ENCODE measurements around the gene TDRD10.

TDRD10 gene

DNA sequence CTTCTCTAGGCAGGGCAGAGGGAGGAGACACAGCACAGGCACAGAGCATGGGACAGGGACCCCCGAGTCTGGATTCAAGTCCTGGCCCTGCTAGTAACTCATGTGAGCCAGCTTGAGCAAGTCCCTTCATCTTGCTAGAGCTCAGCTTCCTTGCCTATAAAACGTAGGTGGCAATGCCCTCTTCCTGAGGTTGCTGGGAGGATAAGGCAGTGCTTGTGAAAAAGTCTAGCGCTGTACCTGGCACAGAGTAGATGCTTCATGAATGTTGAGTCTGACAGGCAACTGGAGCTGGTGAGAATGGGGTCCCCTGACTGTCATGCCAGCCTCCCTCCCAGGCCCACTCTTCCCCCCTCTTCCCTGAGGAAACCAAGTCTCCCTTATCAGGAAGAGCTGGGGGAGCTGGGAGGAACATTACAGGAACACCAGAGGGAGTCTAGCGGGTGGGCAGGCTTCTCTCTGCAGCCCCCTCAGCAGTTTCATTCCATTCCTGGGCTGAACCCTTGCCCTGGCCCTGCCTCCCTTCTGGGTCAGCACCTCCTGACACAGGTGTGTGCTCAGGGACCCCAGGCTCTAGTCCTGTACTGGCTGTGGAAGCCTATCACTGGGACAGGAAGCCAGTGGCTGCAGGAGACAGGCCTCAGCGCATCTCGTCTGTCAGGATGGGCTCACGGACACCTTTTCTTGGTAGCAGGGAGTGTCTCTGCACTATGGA is 75.5 kb downstream of the TDRD10 start:
- no peak for DNase-seq (ENCODE audit: low read depth, low spot score)

DNA sequence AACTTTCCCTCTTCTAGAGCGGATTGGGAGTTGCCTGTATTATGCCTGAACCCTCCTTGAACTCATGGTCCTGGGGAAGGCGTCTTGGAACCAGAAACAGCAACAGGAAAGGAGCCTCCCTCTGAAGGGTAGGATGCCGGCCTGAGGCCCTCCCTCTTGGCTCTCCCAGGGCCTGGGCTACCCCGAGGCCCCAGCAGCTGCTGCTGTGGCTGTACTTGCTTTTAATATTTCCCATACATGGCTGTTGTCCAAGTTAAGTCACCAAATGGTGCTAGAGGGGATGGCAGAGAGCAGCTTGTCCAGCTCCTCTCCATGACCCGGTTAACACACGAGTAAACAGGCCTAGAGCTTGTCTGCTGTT is 76.0 kb downstream of the TDRD10 start:
- no peak for DNase-seq (ENCODE audit: low read depth, low spot score)

GRCh38 chr1:154579374-154579773 is 77.4 kb downstream of the TDRD10 start:
- no peak for DNase-seq (ENCODE audit: low read depth, low spot score)

GRCh38 chr1:154581766-154582165 is 79.7 kb downstream of the TDRD10 start:
- no peak for DNase-seq (ENCODE audit: low read depth, low spot score)

- DNase-seq (ENCODE audit: low read depth, low spot score) = no peak
Observed at GRCh38 chr1:154582885-154583284, 80.9 kb downstream of the TDRD10 start.

- peak; percentile 42 for DNase-seq (ENCODE audit: low read depth, low spot score)
Observed at GRCh38 chr1:154583773-154584172, 81.8 kb downstream of the TDRD10 start.

GRCh38 chr1:154584267-154584994 is 82.4 kb downstream of the TDRD10 start:
- no peak for DNase-seq (ENCODE audit: low read depth, low spot score)

DNA sequence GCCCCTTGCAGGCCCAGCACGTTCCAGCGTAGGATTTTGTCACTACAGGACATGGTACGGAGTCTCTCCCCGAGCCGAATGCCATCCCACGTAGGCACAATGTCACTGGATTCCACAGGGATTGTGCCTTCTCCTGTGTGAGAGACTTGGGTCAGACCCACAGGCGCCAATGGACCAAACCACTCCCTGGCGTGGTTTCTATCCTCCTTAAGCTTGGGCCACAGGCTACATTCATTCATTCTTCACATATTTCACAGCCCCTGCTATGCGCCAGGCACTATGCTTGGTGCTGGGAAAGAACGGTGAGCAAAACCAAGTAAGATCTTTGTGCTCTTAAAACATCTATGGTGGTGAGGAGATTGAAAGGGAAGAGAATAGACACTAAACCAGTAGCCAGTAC is 84.2 kb downstream of the TDRD10 start:
- peak; percentile 53 for DNase-seq (ENCODE audit: low read depth, low spot score)

DNA sequence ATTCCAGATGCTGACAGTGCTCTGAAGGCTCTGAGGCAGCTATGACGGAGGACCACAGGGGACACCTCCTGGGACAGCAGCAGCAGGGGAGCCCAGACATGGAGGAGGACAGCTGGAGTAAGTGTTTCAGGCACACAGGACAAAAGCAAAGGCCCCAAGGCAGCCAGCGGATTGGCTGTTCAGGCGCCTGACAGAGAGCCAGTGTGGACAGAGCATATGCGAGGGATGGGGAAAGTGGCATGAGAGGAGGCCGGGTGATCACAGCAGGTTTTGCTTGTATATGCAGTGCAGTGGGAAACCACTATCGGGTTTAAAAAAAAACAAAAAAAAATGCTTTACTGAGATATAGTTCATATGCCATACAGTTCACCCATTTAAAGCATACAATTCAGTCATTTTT is 84.6 kb downstream of the TDRD10 start:
- DNase-seq (ENCODE audit: low read depth, low spot score) = no peak

DNA sequence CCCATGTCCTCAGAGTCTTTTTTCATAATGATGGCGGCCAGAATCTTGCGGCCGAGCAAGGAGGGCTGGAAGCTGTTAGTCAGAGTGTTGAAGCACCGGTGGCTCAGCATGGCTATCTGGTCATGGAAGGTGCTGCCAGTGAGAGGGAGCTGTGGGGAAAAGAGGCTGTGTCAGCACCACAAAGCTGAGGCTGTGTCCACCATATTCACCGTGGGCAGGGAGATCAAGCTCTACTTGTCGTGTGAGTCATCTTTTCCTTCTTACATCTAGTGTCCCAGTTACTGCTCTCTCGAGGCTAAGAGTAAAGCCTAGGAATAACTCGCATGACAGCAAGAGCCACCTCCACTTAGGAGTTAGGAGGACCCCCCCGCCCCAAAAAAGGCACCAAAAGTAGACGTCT is 87.8 kb downstream of the TDRD10 start:
- DNase-seq (ENCODE audit: low read depth, low spot score) = no peak

GRCh38 chr1:154590756-154591155 is 88.7 kb downstream of the TDRD10 start:
- DNase-seq (ENCODE audit: low read depth, low spot score) = no peak

GRCh38 chr1:154591206-154591605 is 89.2 kb downstream of the TDRD10 start:
- no peak for DNase-seq (ENCODE audit: low read depth, low spot score)

DNA sequence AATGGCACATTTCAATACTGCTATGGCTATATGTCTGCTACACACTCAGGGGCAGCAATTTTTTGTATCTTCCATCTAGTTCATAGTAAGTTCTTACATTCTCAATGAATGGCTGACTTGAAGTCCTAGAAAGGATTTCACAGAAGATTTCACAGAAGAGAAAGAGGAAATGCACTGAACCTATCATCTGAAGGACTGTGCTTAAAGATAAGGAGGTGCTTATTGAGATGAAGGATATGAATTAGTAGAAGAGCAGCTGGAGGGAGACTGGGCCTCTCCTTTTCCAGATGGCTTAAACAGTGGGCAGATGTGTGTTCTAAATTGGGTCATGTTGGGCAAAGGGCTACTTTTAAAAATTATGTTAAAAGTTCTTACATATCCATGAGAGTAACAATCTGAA is 91.4 kb downstream of the TDRD10 start:
- no peak for DNase-seq (ENCODE audit: low read depth, low spot score)

DNA sequence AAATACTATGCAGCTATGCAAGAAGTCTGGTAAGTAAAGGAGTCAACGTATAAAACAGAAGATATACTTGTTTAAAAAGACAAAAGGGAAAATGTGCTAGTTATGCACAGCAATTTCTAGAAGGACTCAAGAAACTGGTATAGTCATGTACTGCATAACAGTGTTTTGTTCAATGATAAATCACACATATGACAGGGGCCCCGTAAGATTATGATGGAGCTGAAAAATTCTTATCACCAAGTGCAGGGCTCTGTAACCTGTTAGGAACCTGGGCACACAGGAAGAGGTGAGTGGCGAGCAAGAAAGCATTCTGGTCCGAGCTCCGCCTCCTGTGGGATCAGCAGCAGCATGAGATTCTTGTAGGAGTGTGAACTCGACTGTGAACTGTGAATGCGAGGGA is 92.8 kb downstream of the TDRD10 start:
- no peak for DNase-seq (ENCODE audit: low read depth, low spot score)

GRCh38 chr1:154595621-154596020 is 93.6 kb downstream of the TDRD10 start:
- peak; percentile 53 for DNase-seq (ENCODE audit: low read depth, low spot score)

All from astrocyte of the hippocampus (primary cell).